Keratinocyte (primary cell): Measurements from ENCODE around the gene PLXNA3. TPM values are rescaled to one million over a fixed set of nuclear protein-coding genes. Genes with fewer than 3 reads are reported as not detected.

Experiments used
- DNase-seq: peaks from one replicate; pipeline ENCODE4 v3.0.0-alpha.2; 2011; ENCODE audit warnings: low read depth, missing footprints, low spot score
- FAIRE-seq: peaks from 2 replicates; lab custom pipeline; 2011; peaks lifted over from hg19 to GRCh38; lab: Jason Lieb, UNC
- H2AFZ ChIP-seq: 2 replicates; pipeline ENCODE4 v1.6.0; 2012; ENCODE audit warnings: low read length, control low read depth, inconsistent platforms; ENCODE audit not compliant: control insufficient read depth
- H3K27ac ChIP-seq: 2 replicates; pipeline ENCODE4 v1.5.1; 2011; ENCODE audit warnings: low read length; ENCODE audit not compliant: control insufficient read depth, insufficient read depth
- H3K27me3 ChIP-seq: 3 replicates; pipeline ENCODE4 v1.6.0; 2011; ENCODE audit warnings: low read length; ENCODE audit not compliant: control insufficient read depth, insufficient read depth; ENCODE audit errors: extremely low read depth
- H3K36me3 ChIP-seq, 2 experiments: 2 replicates in 1 of 2; 3 replicates in 1 of 2; pipeline ENCODE4 v1.5.1; 2011; ENCODE audit warnings: low read length in 2 of 2, mild to moderate bottlenecking in 1 of 2; ENCODE audit not compliant: control insufficient read depth in 2 of 2, insufficient read depth in 2 of 2; ENCODE audit errors: extremely low read depth in 1 of 2
- H3K4me1 ChIP-seq: 3 replicates; pipeline ENCODE4 v1.5.1; 2011; ENCODE audit warnings: low read length; ENCODE audit not compliant: control insufficient read depth, insufficient read depth; ENCODE audit errors: extremely low read depth
- H3K4me2 ChIP-seq: 3 replicates; pipeline ENCODE4 v1.6.0; 2011; ENCODE audit warnings: low read depth, low read length; ENCODE audit not compliant: control insufficient read depth, insufficient read depth; ENCODE audit errors: extremely low read depth
- H3K4me3 ChIP-seq, 3 experiments: fragments of 200-600 bp in 1 of 3; sonication (generic) in 1 of 3; 2 replicates in 2 of 3; 3 replicates in 1 of 3; pipeline ENCODE4 v1.5.1; 2011 to 2016; ENCODE audit warnings: low read length in 3 of 3, mild to moderate bottlenecking in 3 of 3, control low read depth in 2 of 3, inconsistent platforms in 1 of 3, low read depth in 1 of 3, mixed read lengths in 1 of 3, mixed run types in 1 of 3, moderate library complexity in 1 of 3; ENCODE audit not compliant: control insufficient read depth in 2 of 3, insufficient read depth in 2 of 3; ENCODE audit errors: extremely low read depth in 1 of 3
- H3K79me2 ChIP-seq: 2 replicates; pipeline ENCODE4 v1.6.0; 2012; ENCODE audit warnings: low read length; ENCODE audit not compliant: control insufficient read depth, insufficient read depth
- H3K9ac ChIP-seq: 3 replicates; pipeline ENCODE4 v1.6.0; 2011; ENCODE audit warnings: low read length; ENCODE audit not compliant: control insufficient read depth, insufficient read depth; ENCODE audit errors: extremely low read depth
- H3K9me1 ChIP-seq: 3 replicates; pipeline ENCODE4 v1.6.0; 2011; ENCODE audit warnings: low read length; ENCODE audit not compliant: control insufficient read depth, insufficient read depth; ENCODE audit errors: extremely low read depth
- H3K9me3 ChIP-seq: 2 replicates; pipeline ENCODE4 v1.5.1; 2012; ENCODE audit warnings: low read depth, low read length; ENCODE audit not compliant: control insufficient read depth
- H4K20me1 ChIP-seq: 3 replicates; pipeline ENCODE4 v1.6.0; 2011; ENCODE audit warnings: low read length; ENCODE audit not compliant: control insufficient read depth, insufficient read depth; ENCODE audit errors: extremely low read depth
- EZH2 ChIP-seq: IDR thresholded peaks from one replicate; pipeline ENCODE4 v1.6.1; 2012; ENCODE audit warnings: inconsistent platforms, mild to moderate bottlenecking, low read length, moderate library complexity
- dilution Hi-C: fragments of 300-500 bp; cut with MboI; formaldehyde crosslinking; loops from one replicate; pipeline ENCODE4 v1.7.0; 2020; ENCODE audit warnings: low sequenced_read_pairs; ENCODE audit not compliant: extremely low pct_ligation_motif_present
- polyA plus RNA-seq, 5 experiments: library from polyadenylated mRNA; depleted of rRNA in 3 of 5; stranded (reverse) in 3 of 5; stranded (forward) in 1 of 5; unstranded in 1 of 5; fragments of >200 nt; gene quantifications; 1 replicate in 1 of 5; 2 replicates in 3 of 5; 3 replicates in 1 of 5; pipeline versions ENCODE4 v1.2.1 to v1.2.3, GENCODE V29; 2011 to 2012; ENCODE audit warnings: missing spikeins in 2 of 5, low read depth in 1 of 5, low replicate concordance in 1 of 5
- TF ChIP-seq, protein P1 (sequence below), 3 experiments: IDR thresholded peaks in 1 of 3; conservative IDR thresholded peaks in 1 of 3; optimal IDR thresholded peaks in 1 of 3; 2 replicates in 2 of 3; 3 replicates in 1 of 3; pipeline versions ENCODE3 to v1.5.1; 2011; ENCODE audit warnings: low read length in 3 of 3, mild to moderate bottlenecking in 3 of 3, moderate library complexity in 2 of 3, control low read depth in 1 of 3, inconsistent platforms in 1 of 3; ENCODE audit not compliant: insufficient read depth in 2 of 3; ENCODE audit errors: extremely low read depth in 1 of 3

Gene PLXNA3
- polyA plus RNA-seq, 1 donor (not counting 4 experiments of a cell fraction or from before 2014, with no cell fraction given), result 7.6 TPM

GRCh38 chrX:154449618-154450017 lies 8.5 kb upstream of the PLXNA3 start:
- no peak overlapping the region for H3K4me3 ChIP-seq
- no peak overlapping the region for H3K27ac ChIP-seq
- H3K9me1 ChIP-seq, result no peaks in the 10 kb centered on the region
- no peak for DNase-seq
- H4K20me1 ChIP-seq, result no peaks in the 10 kb centered on the region
- no peaks in the 10 kb centered on the region for H3K9me3 ChIP-seq
- no peak overlapping the region for H3K9ac ChIP-seq
- no peak for FAIRE-seq
- H3K4me1 ChIP-seq, result peaks cover 1% of the 10 kb centered on the region
- H3K27me3 ChIP-seq, result no peaks in the 10 kb centered on the region
- H2AFZ ChIP-seq, result no peak overlapping the region
- dilution Hi-C loops, result no loop called here
- peaks cover 1% of the 10 kb centered on the region for H3K79me2 ChIP-seq
- no peak for TF ChIP-seq EZH2
- TF ChIP-seq, protein P1, sequence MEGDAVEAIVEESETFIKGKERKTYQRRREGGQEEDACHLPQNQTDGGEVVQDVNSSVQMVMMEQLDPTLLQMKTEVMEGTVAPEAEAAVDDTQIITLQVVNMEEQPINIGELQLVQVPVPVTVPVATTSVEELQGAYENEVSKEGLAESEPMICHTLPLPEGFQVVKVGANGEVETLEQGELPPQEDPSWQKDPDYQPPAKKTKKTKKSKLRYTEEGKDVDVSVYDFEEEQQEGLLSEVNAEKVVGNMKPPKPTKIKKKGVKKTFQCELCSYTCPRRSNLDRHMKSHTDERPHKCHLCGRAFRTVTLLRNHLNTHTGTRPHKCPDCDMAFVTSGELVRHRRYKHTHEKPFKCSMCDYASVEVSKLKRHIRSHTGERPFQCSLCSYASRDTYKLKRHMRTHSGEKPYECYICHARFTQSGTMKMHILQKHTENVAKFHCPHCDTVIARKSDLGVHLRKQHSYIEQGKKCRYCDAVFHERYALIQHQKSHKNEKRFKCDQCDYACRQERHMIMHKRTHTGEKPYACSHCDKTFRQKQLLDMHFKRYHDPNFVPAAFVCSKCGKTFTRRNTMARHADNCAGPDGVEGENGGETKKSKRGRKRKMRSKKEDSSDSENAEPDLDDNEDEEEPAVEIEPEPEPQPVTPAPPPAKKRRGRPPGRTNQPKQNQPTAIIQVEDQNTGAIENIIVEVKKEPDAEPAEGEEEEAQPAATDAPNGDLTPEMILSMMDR (optimal IDR thresholded peaks at IDR 0.05 in 1 of 3, IDR thresholded peaks at IDR 0.05 in 1 of 3, conservative IDR thresholded peaks at IDR 0.05 in 1 of 3; ENCODE audit: extremely low read depth in 1 of 3, insufficient read depth in 2 of 3, low read length in 3 of 3), result no peak
- H3K36me3 ChIP-seq, result peaks cover 0 to 9% of the 10 kb centered on the region in 2 experiments
- no peak overlapping the region for H3K4me2 ChIP-seq

DNA sequence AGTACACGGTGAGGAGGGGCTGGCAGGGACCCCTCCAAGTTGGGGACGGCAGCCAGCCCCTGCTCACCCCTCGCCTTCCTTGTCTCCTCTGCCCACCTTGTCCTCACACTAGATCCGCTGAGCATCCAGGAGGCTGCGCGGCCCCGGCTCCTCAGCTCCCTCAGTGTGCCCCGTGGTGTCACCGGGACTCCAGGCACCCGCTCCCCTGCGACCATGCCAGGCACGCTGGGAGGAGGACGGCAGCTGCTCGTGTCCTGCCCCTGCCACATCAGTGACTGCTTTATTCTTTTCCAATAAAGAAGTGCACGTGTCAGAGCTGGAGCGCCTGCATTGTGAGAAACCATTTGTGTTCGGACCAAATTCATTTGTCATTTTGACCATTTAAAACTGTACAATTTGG lies 7.8 kb upstream of the PLXNA3 start:
- Histone ChIP-seq H3K9me1 (no peaks in the 10 kb centered on the region), H3K27me3 (no peaks in the 10 kb centered on the region), H3K4me1 (no peaks in the 10 kb centered on the region), H3K79me2 (no peaks in the 10 kb centered on the region), H3K4me2 (no peak overlapping the region), H3K27ac (no peak overlapping the region), H3K9me3 (no peaks in the 10 kb centered on the region), H3K9ac (no peak overlapping the region), H3K4me3 (no peak overlapping the region), H3K36me3 (peaks cover 0 to 9% of the 10 kb centered on the region in 2 experiments), H2AFZ (no peak overlapping the region), H4K20me1 (no peaks in the 10 kb centered on the region)
- FAIRE-seq (no peak), DNase-seq (no peak)
- no peak for TF ChIP-seq EZH2
- TF ChIP-seq, protein P1 (optimal IDR thresholded peaks at IDR 0.05 in 1 of 3, IDR thresholded peaks at IDR 0.05 in 1 of 3, conservative IDR thresholded peaks at IDR 0.05 in 1 of 3; ENCODE audit: extremely low read depth in 1 of 3, insufficient read depth in 2 of 3, low read length in 3 of 3), result no peak
- dilution Hi-C loops, result no loop called here
